GM12873 (cell line): ENCODE results near the gene EIF2B2.

Source experiments
- CTCF ChIP-seq: IDR thresholded peaks from 2 replicates; pipeline ENCODE4 v1.5.1; 2012; ENCODE audit warnings: low read depth, mild to moderate bottlenecking, moderate library complexity, low read length, control low read depth; ENCODE audit not compliant: insufficient read depth; ENCODE audit errors: missing control alignments

Gene EIF2B2

GRCh38 chr14:75003250-75004027, 718 bp downstream of the EIF2B2 start:
- no peak for TF ChIP-seq CTCF

- no peak for TF ChIP-seq CTCF
Measured at GRCh38 chr14:75005357-75005756, 2.6 kb downstream of the EIF2B2 start.

GRCh38 chr14:75009176-75009575, 6.5 kb downstream of the EIF2B2 start:
- no peak for TF ChIP-seq CTCF

GRCh38 chr14:75010472-75011093, 7.9 kb downstream of the EIF2B2 start:
- no peak for TF ChIP-seq CTCF

GRCh38 chr14:75011356-75011994, 8.8 kb downstream of the EIF2B2 start:
- no peak for TF ChIP-seq CTCF

GRCh38 chr14:75013290-75013689, 10.6 kb downstream of the EIF2B2 start:
- TF ChIP-seq CTCF, result no peak

- no peak for TF ChIP-seq CTCF
Measured at GRCh38 chr14:75015496-75015895, 12.8 kb downstream of the EIF2B2 start.
